Activated CD4-positive, alpha-beta T cell treated with anti-CD3 and anti-CD28 coated beads, Interleukin-2, amount 50 U/mL, for 16 hours (primary cell): Measurements from ENCODE around the gene TMEM59L.

Experiments used
- DNase-seq: peaks from one replicate; pipeline ENCODE4 v3.0.0-alpha.2; 2020

Gene TMEM59L

DNA sequence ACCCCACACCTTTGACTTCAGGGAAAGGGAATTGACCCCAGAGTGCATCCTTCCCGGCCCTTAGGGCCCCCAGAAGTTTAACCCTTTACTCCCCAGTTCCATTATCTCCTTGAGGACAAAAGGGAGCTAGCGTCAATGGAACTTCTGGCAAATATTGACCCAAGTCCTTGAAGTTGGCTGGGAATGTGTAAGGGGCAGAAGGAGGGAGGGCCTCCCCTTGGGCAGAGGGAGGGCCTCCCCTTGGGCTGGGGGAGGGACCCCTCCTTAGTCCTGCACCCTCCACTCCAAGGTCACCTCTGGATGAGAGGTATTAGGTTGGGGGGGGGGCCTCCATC lies 3.0 kb upstream of the TMEM59L start:
- no peak for DNase-seq

DNA sequence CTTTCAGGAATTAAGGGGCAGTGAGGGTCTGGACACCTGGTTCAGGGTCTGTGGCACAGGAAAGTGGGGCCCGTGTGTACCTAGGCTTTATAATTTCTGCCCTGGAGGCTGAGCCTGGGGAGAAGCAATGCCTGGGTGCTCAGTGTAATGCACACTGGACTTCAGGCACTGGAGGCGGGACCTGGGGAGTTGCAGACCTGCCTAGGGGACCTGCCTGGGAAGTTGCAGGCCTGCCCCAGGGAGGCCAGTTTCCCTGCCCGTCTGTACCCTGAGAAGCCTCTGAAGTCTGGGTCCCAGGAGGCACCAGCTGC lies 2.5 kb upstream of the TMEM59L start:
- DNase-seq = no peak

DNA sequence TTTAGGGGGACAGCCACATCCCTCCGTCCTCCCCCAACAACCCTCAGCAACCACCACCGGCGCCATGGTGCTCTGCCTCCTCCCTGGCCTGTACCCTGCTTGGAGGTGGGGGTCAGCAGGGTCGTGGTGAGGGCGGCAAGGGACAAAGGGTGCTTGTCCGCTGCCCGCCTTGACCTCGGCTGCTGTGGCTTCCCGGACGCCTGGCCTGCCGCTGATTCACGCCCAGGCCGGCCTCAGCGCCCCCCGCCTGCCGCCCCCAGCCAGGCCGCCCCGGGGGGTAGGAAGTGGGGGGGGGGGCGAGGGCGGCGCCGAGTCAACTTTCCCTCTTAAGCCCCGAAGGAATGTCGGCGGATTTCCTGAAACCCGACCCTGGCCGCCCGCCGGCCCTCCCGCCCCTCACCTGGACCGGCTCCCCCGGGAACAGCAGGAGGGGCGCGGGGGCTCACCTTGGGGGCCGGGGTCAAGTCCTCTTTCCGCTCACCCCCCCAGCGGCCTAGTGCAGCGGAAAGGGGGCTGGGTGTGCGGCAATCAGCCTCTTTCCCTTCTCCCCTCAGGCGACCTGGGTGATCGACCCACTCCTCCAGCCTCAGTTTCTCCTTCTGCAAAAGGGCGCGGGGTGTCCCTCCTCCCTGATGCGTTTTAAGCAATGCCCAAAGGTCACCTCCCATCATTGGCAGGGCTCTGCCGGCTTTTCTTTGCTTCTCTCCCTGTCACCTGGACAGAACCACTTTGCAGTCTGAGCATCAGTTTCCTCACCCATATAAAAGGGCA lies 1.9 kb upstream of the TMEM59L start:
- DNase-seq = no peak

DNA sequence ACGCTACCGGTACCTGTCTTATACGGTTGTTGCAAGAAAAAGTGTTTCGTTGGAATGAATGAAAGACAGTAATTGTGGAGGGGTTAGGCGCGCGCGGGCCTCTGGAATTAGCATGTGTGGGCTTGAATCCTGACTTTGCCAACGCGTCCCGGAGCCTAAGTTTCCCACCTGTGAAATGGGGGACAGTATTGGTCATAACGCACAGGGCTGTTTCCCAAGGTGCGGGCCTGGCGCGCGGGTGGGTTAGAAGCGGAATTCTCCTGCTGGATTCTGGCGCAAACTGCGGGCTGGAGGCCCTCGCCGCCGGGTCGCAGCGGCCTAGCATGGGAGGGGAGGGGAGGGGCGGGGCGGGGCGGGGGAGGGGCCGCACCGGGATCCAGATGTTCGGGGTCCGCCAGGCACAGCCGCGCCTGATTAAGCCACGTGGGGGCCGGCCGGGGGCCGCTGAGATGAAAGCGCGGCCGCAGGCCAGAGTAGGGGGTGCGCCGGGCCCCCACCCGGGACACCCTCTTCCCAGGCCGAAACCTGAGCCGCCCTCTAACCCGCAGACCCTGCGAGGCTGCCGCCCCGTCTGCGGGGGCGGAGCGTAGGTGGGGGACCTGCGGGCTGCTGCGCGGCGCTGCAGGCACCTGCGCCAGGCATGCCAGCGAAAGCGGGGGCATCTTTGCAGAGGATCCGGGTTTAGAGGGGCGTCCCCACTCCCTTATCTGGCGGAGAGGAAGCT lies 1.2 kb upstream of the TMEM59L start:
- no peak for DNase-seq

DNA sequence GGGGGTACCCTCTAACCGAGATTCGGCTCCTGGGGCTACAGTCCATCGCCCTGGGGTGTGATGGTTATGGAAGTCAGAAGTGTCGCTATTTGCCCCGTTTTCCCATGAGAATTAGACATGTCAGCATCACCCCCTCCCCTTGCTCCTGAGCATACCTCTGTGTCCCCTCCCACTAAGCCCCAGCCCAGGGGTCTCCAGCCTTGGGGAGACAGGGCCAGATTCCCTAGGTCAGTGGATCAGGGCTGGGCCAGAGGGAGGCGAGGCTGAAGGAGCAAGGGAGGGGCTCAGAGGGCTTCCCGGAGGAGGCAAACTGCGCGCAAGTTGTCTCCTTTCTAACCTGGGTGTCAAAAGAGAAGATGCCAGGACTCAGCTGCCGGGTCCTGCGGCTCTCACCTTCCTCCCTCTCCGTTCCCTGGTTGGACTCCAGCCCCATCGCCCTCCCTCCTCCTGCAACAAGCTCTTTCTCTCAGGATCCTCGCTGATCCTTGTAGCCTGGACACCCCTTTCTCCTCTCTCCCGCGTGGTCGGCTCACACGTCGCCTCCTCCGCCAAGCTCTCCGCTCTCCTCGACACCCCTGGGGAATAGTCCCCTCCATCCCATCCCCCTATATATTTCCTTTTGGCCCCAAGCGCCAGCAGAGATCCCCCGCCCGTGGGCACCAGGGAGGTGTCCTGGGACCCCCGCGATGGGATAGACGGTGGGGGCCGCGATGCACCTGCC lies 459 bp upstream of the TMEM59L start:
- no peak for DNase-seq

DNA sequence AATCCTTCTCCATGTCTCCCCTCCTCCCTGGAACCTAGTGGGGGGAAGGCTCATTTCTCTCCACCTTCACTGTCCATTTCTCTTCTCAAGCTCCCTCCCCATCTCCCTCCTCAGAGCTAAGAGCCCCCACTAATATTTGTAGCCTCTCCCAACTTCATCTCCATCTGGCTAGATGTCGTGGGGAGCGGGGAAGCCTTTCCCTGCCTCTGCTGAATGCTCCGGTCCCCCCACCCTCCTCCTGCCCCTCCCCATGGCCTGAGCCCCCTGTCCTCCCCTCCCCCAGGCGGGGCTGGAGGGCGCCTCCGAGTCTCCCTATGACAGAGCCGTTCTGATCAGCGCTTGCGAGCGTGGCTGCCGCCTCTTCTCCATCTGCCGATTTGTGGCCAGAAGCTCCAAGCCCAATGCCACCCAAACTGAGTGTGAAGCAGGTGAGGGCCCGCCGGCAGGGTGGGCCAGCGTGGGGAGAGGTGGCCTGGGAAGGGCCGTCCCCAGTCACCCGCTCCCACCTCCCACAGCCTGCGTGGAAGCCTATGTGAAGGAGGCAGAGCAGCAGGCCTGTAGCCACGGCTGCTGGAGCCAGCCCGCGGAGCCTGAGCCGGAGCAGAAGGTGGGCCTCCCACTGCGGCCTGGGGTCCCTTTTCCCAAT lies 1.0 kb downstream of the TMEM59L start:
- no peak for DNase-seq

DNA sequence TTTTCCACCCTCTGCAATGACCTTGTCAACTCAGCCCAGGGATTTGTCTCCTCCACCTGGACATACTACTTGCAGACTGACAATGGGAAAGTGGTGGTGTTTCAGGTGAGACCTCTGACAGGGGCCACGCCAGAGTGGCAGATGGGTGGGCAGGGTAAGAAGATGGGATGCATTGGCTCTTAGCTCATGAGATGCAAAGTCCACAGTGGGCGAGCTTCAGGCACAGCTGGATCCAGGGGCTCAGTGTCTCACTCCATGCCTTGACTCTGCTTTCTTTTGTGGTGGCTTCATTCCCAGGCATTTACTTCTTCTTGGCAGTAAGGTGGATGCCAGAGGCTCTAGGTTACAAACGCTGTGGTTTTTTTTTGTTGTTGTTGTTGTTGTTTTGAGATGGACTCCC lies 3.4 kb downstream of the TMEM59L start:
- DNase-seq = no peak

DNA sequence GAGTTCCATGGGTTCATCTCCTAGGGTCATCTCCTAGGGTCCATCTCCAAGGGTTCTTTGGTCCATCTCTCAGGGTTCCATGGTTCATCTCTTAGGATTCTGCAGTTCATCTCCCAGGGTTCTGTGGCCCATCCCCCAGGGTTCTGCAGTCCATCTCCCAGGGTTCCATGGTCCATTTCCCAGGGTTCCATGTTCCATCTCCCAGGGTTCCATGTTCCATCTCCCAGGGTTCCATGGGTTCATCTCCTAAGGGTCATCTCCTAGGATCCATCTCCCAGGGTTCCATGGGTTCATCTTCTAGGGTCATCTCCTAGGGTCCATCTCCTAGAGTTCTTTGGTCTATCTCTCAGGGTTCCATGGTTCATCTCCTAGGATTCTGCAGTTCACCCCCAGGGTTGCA lies 4.9 kb downstream of the TMEM59L start:
- no peak for DNase-seq

DNA sequence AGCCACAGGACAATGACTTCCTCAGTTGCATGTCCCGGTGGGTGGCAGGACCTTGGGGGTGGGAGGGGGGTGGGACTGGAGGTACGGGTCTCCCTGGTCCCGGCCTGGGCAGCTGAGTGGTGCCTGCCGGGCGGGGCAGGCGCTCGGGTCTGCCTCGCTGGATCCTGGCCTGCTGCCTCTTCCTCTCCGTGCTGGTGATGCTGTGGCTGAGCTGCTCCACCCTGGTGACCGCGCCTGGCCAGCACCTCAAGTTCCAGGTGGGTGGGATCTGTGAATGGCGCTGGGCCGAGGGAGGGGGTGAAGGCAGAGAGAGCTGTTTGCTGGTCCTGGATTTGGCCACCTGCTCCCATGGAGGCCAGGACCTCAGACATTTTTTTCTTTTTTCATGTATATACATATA lies 5.6 kb downstream of the TMEM59L start:
- no peak for DNase-seq

DNA sequence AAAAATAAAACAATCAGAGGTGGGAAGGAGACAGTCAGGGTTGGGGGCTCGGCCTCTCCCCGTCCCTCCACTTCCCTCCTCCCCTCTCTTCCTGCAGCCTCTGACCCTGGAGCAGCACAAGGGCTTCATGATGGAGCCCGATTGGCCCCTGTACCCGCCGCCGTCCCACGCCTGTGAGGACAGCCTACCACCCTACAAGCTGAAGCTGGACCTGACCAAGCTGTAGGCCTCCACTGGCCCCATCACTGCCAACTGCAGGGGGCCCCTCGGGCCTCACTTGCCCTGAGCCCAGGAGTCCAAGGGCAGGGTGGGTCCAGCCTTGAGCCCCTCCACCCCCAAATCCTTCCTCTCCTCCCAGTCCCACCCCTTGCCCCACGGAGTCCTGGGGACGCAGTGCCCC lies 7.6 kb downstream of the TMEM59L start:
- DNase-seq = no peak

DNA sequence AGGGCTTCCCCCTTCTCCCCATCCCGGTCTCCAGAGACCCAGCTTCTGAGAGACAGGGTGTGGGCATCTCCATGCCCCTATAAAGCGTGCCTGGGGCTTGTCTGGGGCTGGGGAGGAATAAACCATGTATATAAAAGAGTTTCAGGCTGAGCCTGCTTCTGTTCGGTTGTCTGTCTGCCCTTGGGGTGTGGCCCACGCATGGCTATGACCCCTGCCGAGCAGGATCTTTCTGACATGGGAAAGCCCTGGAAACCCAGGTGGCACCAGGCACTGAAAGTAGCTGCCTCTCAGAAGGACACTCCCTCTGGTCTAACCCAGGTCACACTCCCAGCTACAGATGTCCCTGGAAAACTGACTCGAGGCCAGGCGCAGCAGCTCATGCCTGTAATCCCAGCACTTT lies 8.2 kb downstream of the TMEM59L start:
- DNase-seq = no peak

DNA sequence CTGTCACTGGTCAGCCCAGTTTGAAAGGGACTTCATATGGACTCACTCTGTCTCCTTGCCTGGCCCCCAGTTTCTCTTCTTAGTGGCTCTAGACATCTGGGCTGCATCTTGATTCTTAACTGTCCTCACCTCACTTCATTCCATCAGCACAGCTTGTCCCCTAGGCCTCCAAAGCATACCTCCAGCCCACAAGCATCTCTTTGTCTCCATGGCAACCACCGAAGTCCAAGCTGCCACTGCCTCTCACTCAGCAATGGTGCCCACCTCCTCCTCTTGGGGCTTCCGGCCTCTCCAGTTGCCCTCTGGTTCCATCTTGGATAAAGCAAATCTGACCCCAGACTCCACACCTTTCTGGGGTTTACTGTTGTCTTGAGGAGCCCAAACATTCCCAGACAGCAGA lies 14.2 kb downstream of the TMEM59L start:
- no peak for DNase-seq

DNA sequence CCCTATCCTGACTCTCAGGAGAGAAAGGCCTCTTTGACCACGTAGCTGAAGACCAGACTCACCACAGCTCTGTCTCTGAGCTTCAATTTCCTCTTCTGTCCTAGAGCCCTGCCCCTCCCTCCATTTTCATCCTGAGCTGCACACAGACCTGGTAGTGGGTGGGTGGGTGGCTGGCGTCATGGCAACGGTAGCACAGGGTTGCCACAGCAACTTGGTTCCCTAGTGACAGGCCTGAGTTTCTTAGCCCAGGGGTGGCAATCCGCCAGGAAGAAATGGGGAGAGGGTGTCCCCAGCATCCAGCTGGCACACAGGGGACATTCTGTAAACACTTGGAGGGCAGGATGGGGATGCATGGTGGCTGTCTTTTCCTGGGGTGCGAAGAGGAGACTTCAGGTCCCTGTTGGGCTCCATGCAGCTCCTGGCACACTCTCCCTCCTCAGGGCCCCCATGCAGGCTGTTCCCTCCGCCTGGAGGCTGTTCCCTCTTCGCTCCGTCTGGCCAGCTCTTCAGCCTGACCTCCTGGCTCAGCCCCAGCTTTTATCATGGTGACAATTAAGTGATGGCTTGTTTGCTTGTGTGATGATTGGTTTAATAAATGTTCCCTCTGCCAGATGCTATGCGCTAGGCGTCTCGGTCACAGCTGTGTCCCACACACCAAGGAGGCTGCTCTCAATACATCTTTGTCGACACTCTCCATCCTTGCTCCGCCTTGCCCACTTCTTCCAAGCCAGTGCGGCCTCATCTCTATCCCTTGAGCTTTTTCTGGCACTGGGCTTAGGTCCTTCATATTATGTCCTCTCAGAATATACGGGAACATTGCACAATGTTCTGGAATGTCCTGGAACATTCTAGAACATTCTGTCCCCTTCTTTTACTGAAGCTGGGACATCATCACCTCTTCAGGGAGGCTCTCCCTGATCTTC lies 16.8 kb downstream of the TMEM59L start:
- no peak for DNase-seq

DNA sequence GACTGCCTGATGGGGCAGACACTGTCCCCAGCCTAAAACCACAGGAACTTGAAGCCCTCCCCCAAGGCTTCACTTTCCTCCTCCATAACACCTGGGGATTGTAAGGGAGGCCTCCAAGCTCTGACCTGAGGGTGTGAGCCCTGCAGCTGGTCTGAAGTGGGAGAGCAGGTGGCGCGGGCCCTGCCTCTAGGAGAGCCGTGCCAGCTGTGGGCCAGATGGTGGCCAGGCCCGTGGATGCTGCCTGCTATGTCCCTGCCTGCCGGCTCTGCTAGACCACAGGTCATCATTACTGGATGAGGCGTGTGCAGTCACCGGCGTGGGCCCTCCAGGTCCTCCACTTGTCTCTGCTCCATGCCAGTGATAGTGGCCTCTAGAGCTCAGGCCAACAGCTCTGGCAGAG lies 20.7 kb downstream of the TMEM59L start:
- no peak for DNase-seq

DNA sequence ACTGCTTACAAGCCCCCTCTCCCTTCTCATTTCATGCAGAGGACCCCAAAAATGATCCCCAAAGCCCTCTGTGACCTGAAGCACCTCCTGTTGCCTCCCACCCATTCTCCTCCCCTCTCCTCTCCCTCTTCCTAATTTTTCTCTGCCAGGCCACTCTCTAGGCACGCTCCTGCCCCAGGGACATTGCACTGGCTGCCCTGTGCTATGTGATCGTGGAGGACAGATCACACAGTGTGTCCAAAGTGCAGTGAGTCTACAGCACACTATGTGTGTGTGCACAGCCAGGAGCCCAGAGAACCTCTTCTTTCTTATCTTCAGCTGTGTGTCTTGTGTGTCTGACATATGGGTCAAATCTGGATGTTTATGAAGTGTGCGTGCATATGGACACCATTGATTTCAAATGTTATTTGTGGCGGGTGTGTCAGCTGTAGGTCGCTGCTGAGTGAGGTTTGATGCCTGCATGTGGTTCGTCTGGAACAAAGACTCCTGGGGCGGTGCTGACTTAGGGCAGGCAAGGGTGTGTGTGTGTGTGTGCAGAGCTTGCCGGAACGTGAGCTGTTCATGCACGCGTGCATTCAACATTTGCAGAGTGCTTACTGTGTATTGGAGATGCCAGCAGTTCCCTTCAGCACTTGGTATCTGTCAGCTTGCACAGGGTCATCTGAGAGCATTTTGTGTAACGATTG lies 22.1 kb downstream of the TMEM59L start:
- no peak for DNase-seq

DNA sequence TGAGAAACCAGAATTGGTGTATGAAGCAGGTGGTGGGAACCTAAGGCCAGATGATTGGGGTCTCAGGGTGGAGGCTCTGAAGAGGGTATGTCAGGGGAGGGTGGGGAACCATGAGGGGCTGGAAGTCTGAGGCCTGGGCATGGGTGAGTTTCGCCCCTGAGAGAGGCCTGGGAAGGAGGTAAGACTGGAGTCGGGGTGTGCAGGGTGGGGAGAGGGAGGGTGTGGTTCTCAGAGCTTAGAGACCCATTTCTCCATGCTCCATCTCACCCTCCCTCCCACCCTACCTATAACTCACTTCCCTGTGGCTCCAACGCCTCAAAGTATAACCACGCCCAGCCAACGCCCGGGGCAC lies 23.1 kb downstream of the TMEM59L start:
- DNase-seq = no peak

DNA sequence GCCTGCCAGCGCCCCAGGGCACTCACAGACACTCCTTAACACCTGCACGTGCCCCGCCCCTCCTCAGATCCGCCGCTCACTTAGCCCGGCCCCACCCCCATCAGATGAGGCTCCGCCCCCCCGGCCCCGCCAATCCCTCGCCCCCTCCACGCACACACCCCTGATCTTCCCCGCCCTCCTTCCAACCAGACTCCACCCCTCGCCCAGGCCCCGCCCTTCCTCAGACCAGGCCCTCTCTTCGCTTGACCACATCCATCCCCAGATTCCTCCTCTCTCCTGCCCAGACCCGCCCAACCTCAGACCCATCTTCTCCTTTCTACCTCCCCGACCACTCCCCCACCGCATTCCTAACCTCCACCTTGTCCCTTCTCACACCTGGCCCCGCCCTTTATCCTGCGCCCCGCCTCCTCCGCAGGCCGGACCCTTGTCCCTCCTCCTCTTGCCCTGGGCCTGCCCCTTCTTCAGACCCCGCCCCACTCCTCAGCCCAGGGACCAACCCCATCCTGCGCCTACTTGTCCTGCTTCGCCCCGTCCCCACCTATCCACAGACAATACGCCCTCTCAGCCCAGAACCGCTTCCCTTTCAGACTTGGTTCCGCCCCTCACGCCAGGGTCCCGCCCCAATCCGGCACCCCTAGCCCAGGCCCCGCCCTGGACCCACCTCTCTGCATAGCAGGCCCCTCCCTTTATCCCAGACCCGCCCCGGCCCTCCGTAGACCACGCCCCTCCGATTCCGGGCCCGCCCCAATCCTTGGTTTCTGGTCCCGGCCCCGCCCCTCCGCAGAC lies 23.7 kb downstream of the TMEM59L start:
- DNase-seq = peak; percentile 99

DNA sequence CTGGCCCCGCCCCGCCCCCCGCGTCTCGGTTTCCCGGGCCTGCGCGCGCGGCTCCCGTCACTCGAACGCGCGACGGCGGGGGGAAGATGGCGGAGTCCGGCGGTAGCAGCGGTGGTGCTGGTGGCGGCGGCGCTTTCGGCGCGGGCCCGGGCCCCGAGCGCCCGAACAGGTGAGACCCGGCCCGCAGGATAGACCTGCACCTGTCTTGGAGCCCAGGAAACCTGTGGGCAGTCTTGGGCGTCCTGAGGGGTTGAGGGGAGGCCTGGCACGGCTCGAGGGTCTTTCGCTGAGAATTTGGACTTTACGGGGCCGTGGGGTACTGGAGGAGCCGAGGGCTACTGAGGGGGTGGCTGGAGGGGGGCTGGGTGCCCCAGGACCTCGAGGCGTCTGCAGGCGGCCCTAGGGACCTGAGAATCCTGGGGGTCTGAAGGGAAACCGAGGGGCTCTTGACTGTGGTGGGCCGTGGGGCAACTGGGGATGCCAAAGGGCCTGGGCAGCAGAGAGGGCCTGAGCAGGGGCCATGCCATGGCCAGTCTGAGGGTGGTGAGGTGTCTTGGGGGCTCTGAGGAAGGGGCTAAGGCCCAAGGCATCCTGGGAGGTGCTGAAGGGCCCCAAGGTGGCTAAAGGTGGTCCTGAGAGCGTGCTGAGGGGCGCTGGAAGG lies 24.4 kb downstream of the TMEM59L start, which contains the start of gene KLHL26:
Gene KLHL26, plus strand, starts transcription at position 60 of the 661 bp plus-strand sequence. Its CDS starts 27 bp downstream, at position 87.
- no peak for DNase-seq

DNA sequence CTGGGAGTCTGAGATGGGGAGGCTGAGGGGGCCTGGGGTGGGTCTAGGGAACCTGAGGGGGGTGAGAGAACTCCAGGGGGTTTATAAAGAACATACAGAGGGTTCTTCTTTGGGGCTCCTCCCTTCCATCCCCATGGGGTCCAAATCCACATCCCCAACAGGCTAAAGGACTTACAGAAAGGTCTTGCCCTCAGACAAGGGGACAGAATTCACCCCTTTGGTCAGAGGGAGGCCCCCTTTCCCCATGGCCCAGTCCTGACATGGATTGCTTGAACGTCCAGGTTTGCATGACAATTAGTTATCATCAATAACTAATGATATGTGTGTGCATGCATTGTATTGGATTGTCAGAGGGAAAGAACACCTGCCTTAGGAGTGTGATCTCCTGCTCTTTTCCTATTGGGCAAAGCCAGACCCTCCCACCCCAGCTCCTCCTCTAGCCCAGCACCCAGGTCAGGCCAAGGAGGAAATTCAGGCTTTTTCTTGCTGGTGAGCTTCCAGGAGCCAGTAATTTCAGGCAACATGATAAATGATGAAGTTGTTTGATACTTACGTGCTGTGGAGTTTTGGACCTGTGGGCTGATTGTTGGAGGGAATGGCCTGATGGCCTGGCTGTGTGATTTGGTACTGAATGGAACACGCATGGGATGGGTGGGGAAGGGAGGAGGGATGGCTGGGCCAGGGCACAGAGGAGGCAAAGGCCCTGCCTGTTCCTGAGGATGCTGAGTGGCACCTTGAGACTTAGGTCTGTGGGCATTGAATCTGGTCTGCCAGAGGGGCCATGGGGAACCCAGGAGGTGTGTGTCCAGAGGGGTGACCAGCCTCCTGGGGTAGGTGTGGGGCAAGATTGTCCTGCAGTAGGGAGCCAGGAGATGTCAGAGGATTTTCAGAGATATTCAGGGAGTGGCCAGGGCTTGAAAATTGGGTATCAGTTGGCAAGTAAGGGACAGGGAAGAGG lies 25.3 kb downstream of the TMEM59L start:
- DNase-seq = no peak
